K562 (cell line): Measurements from ENCODE around the gene UBR4. TPM values are rescaled to one million over a fixed set of nuclear protein-coding genes. Genes with fewer than 3 reads are reported as not detected.

Source experiments
- CAMTA2 ChIP-seq: fragments of 250-450 bp; sonication (Bioruptor Pico); conservative IDR thresholded peaks from 2 replicates; pipeline ENCODE4 v1.5.1; 2022
- EZH2 ChIP-seq: IDR thresholded peaks from 2 replicates; pipeline ENCODE4 v1.6.1; 2012; ENCODE audit warnings: low read depth, mild to moderate bottlenecking, inconsistent platforms, low read length, borderline replicate concordance
- FOXK1 ChIP-seq: sonication (generic); formaldehyde crosslinking; IDR thresholded peaks from 2 replicates; pipeline ENCODE4 v1.8.0; 2022; ENCODE audit warnings: missing genetic modification reagents, mild to moderate bottlenecking, borderline replicate concordance
- GATA2 ChIP-seq: sonication (generic); formaldehyde crosslinking; IDR thresholded peaks from 2 replicates; pipeline ENCODE4 v1.4.0; 2020; ENCODE audit warnings: mild to moderate bottlenecking, missing genetic modification reagents
- HNRNPLL ChIP-seq: fragments of 200-400 bp; formaldehyde crosslinking; IDR thresholded peaks from 2 replicates; pipeline ENCODE4 v1.6.1; 2017; ENCODE audit warnings: low read length, low read depth, mild to moderate bottlenecking; ENCODE audit not compliant: poor library complexity, severe bottlenecking
- L3MBTL2 ChIP-seq: fragments of 450-650 bp; IDR thresholded peaks from 2 replicates; pipeline ENCODE4 v1.6.1; 2016; ENCODE audit warnings: mild to moderate bottlenecking, moderate library complexity
- NCOA2 ChIP-seq, 2 experiments: fragments of 450-650 bp; IDR thresholded peaks; 2 replicates each; pipeline ENCODE4 v1.6.1; 2018; ENCODE audit warnings: mild to moderate bottlenecking in 2 of 2, moderate library complexity in 1 of 2; ENCODE audit not compliant: partially characterized antibody in 2 of 2
- NFYB ChIP-seq: IDR thresholded peaks from 2 replicates; pipeline ENCODE4 v1.6.1; 2011; ENCODE audit warnings: mild to moderate bottlenecking, moderate library complexity; ENCODE audit not compliant: insufficient read length; ENCODE audit errors: extremely low read depth
- PHF8 ChIP-seq: fragments of 200-600 bp; sonication (generic); IDR thresholded peaks from 2 replicates; pipeline ENCODE4 v1.6.1; 2012; ENCODE audit warnings: mixed run types, mild to moderate bottlenecking, inconsistent platforms, low read length, moderate library complexity, borderline replicate concordance
- SMAD3 ChIP-seq: fragments of 450-650 bp; formaldehyde crosslinking; conservative IDR thresholded peaks from 2 replicates; pipeline ENCODE4 v1.4.0; 2020; ENCODE audit warnings: mild to moderate bottlenecking
- SMAD4 ChIP-seq: fragments of 250-450 bp; sonication (Bioruptor Pico); conservative IDR thresholded peaks from 2 replicates; pipeline ENCODE4 v1.8.0; 2021; ENCODE audit warnings: inconsistent platforms, mild to moderate bottlenecking, moderate library complexity
- STAG1 ChIP-seq: sonication (generic); formaldehyde crosslinking; IDR thresholded peaks from 2 replicates; pipeline ENCODE4 v1.5.0; 2020; ENCODE audit warnings: missing genetic modification reagents, borderline replicate concordance
- TAF7 ChIP-seq: fragments of 450-650 bp; IDR thresholded peaks from 2 replicates; pipeline ENCODE4 v1.6.1; 2016; ENCODE audit warnings: missing genetic modification characterization, missing compliant biosample characterization
- TAF9B ChIP-seq: fragments of 450-650 bp; IDR thresholded peaks from 2 replicates; pipeline ENCODE4 v1.6.1; 2018; ENCODE audit warnings: mild to moderate bottlenecking; ENCODE audit not compliant: partially characterized antibody
- WHSC1 ChIP-seq: IDR thresholded peaks from one replicate; pipeline ENCODE4 v1.6.1; 2012; ENCODE audit warnings: low read length, control low read depth, inconsistent platforms
- ZC3H8 ChIP-seq: fragments of 450-650 bp; IDR thresholded peaks from 2 replicates; pipeline ENCODE4 v1.6.1; 2017
- ZNF217 ChIP-seq: sonication (generic); formaldehyde crosslinking; IDR thresholded peaks from 2 replicates; pipeline ENCODE4 v1.8.0; 2022; ENCODE audit warnings: mild to moderate bottlenecking, missing genetic modification reagents
- ZNF586 ChIP-seq: fragments of 450-650 bp; formaldehyde crosslinking; conservative IDR thresholded peaks from 2 replicates; pipeline ENCODE4 v1.4.0; 2020; ENCODE audit warnings: mild to moderate bottlenecking, moderate library complexity
- ZNF778 ChIP-seq: fragments of 450-650 bp; formaldehyde crosslinking; IDR thresholded peaks from 2 replicates; pipeline ENCODE4 v1.4.0; 2020; ENCODE audit warnings: mild to moderate bottlenecking, moderate library complexity
- ZZZ3 ChIP-seq: fragments of 450-650 bp; IDR thresholded peaks from 2 replicates; pipeline ENCODE4 v1.6.1; 2016; ENCODE audit warnings: antibody characterized with exemption, mild to moderate bottlenecking, moderate library complexity
- polyA plus RNA-seq, 8 experiments: library from polyadenylated mRNA; depleted of rRNA in 4 of 8; stranded (reverse) in 5 of 8; unstranded in 3 of 8; fragments of >200 nt; fragmentation: Nextera tagmentation in 2 of 8; fragmentation: Illumina TruSeq in 1 of 8; extraction: Ambion mirVana in 2 of 8; extraction: Trizol in 1 of 8; gene quantifications; 2 replicates each; pipeline versions ENCODE4 v1.2.1 to v1.2.3, GENCODE V29; 2011 to 2014; ENCODE audit warnings: inconsistent platforms in 1 of 8, missing spikeins in 1 of 8
- total RNA-seq, 7 experiments: library from RNA; depleted of rRNA in 6 of 7; stranded (reverse); fragments of >200 nt in 6 of 7; fragmentation: Illumina TruSeq in 2 of 7; extraction: Trizol in 2 of 7; gene quantifications; 2 replicates each; pipeline versions ENCODE4 v1.2.1 to v1.2.3, GENCODE V29; 2011 to 2021; ENCODE audit warnings: low replicate concordance in 1 of 7
- TF ChIP-seq, protein P1 (sequence below): sonication (generic); formaldehyde crosslinking; IDR thresholded peaks from 2 replicates; pipeline ENCODE4 v1.5.0; 2020; ENCODE audit warnings: missing genetic modification reagents
- TF ChIP-seq, protein P2 (sequence below): sonication (generic); formaldehyde crosslinking; IDR thresholded peaks from 2 replicates; pipeline ENCODE4 v1.8.1; 2022; ENCODE audit warnings: missing genetic modification reagents
- TF ChIP-seq, protein P3 (sequence below): IDR thresholded peaks from 2 replicates; pipeline ENCODE4 v1.6.1; 2011; ENCODE audit not compliant: insufficient read length; ENCODE audit errors: extremely low read depth
- TF ChIP-seq, protein P4 (sequence below), 3 experiments: IDR thresholded peaks in 2 of 3; conservative IDR thresholded peaks in 1 of 3; 2 replicates each; pipeline ENCODE4 v1.5.1; 2011 to 2012; ENCODE audit warnings: low read length in 3 of 3, mild to moderate bottlenecking in 3 of 3, control low read depth in 2 of 3, improper control_type of control experiment in 1 of 3, inconsistent platforms in 1 of 3, low read depth in 1 of 3, mixed read lengths in 1 of 3, moderate library complexity in 1 of 3; ENCODE audit not compliant: insufficient read depth in 2 of 3

The UBR4 gene
- total and polyA plus RNA-seq, 9 of the 15 experiments (the other 6 are each of a cell fraction or from before 2014, with no cell fraction given) = 55.4 to 277 (median 123) TPM

DNA sequence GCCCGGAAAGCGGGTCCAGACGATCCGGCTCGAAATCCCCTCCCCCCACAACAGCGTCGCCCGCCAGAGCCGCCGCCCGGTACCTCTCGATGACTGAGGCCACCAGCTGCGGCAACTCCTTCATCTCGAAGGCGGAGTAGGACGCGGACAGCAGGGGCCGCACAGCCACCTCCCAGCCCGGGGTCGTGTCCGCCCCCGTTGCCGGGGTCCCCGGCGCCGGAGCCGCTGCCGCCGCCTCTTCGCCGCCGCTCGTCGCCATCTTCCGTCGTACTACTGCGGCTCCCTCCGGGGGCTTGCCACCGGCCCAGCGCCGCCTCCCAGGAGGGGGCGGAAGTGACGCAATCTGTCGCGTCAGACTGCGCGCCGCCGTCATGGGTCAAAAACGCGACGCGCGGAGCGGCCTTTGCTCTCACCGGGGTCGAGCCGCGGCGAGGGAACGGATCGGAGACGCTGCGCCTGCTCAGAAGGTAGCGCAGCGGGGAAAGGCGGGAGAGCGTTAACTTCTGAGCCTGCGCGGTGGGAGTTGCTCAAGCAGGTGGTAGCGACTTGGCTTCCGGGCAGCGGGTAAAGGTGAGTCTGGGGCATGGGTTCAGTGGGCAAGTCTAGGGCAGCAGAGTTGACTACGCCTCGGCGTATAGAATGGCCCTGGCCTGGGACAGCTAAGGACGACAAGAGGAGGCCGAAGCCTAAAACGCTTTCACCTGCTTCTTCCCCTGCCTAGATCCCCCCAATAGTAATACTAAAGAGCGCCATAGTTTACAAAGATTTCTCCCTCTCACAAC lies at the start of gene UBR4 (continued):
- TF ChIP-seq FOXK1 (CRISPR knock-in tag) (0 out of 2 replicates have a peak, but pooled peaks have one; percentile 80), L3MBTL2 (peak; percentile 97), ZZZ3 (no peak), WHSC1 (no peak), GATA2 (no peak), NCOA2 (IDR thresholded peaks at IDR 0.05; ENCODE audit: partially characterized antibody in 2 of 2) (no peak), HNRNPLL (peak; percentile 95), ZNF586 (CRISPR knock-in tag) (no peak), TAF7 (tag) (peak; percentile 38), PHF8 (peak; percentile 94), SMAD4 (CRISPR knock-in tag) (peak; percentile 95), ZNF217 (0 out of 2 replicates have a peak, but pooled peaks have one; percentile 14), CAMTA2 (CRISPR knock-in tag) (no peak), TAF9B (peak; percentile 82), ZC3H8 (no peak), ZNF778 (CRISPR knock-in tag) (no peak), NFYB (no peak), STAG1 (CRISPR knock-in tag) (no peak), EZH2 (no peak), SMAD3 (CRISPR knock-in tag) (no peak)
- TF ChIP-seq, protein P1, sequence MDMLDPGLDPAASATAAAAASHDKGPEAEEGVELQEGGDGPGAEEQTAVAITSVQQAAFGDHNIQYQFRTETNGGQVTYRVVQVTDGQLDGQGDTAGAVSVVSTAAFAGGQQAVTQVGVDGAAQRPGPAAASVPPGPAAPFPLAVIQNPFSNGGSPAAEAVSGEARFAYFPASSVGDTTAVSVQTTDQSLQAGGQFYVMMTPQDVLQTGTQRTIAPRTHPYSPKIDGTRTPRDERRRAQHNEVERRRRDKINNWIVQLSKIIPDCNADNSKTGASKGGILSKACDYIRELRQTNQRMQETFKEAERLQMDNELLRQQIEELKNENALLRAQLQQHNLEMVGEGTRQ (CRISPR knock-in tag) = no peak
- TF ChIP-seq, protein P2, sequence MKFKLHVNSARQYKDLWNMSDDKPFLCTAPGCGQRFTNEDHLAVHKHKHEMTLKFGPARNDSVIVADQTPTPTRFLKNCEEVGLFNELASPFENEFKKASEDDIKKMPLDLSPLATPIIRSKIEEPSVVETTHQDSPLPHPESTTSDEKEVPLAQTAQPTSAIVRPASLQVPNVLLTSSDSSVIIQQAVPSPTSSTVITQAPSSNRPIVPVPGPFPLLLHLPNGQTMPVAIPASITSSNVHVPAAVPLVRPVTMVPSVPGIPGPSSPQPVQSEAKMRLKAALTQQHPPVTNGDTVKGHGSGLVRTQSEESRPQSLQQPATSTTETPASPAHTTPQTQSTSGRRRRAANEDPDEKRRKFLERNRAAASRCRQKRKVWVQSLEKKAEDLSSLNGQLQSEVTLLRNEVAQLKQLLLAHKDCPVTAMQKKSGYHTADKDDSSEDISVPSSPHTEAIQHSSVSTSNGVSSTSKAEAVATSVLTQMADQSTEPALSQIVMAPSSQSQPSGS (CRISPR knock-in tag) = peak; percentile 91; the same call in 1 of the 2 replicates
- TF ChIP-seq, protein P3, sequence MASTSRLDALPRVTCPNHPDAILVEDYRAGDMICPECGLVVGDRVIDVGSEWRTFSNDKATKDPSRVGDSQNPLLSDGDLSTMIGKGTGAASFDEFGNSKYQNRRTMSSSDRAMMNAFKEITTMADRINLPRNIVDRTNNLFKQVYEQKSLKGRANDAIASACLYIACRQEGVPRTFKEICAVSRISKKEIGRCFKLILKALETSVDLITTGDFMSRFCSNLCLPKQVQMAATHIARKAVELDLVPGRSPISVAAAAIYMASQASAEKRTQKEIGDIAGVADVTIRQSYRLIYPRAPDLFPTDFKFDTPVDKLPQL = no peak
- TF ChIP-seq, protein P4, sequence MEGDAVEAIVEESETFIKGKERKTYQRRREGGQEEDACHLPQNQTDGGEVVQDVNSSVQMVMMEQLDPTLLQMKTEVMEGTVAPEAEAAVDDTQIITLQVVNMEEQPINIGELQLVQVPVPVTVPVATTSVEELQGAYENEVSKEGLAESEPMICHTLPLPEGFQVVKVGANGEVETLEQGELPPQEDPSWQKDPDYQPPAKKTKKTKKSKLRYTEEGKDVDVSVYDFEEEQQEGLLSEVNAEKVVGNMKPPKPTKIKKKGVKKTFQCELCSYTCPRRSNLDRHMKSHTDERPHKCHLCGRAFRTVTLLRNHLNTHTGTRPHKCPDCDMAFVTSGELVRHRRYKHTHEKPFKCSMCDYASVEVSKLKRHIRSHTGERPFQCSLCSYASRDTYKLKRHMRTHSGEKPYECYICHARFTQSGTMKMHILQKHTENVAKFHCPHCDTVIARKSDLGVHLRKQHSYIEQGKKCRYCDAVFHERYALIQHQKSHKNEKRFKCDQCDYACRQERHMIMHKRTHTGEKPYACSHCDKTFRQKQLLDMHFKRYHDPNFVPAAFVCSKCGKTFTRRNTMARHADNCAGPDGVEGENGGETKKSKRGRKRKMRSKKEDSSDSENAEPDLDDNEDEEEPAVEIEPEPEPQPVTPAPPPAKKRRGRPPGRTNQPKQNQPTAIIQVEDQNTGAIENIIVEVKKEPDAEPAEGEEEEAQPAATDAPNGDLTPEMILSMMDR (IDR thresholded peaks at IDR 0.05 in 2 of 3, conservative IDR thresholded peaks at IDR 0.05 in 1 of 3; ENCODE audit: insufficient read depth in 2 of 3, low read depth in 1 of 3, low read length in 3 of 3) = peak in 2 of 3 experiments; percentile 7 to 10; a peak in 1 of 6 replicates
